HG02798 (cell line): Measurements from ENCODE around the gene PIM3.

Source experiments
- ATAC-seq: cut with Tn5 transposase; IDR thresholded peaks from one replicate; pipeline ENCODE4 v1.9.1; 2021; ENCODE audit warnings: mild to moderate bottlenecking; ENCODE audit not compliant: unreplicated experiment, poor library complexity

The PIM3 gene

DNA sequence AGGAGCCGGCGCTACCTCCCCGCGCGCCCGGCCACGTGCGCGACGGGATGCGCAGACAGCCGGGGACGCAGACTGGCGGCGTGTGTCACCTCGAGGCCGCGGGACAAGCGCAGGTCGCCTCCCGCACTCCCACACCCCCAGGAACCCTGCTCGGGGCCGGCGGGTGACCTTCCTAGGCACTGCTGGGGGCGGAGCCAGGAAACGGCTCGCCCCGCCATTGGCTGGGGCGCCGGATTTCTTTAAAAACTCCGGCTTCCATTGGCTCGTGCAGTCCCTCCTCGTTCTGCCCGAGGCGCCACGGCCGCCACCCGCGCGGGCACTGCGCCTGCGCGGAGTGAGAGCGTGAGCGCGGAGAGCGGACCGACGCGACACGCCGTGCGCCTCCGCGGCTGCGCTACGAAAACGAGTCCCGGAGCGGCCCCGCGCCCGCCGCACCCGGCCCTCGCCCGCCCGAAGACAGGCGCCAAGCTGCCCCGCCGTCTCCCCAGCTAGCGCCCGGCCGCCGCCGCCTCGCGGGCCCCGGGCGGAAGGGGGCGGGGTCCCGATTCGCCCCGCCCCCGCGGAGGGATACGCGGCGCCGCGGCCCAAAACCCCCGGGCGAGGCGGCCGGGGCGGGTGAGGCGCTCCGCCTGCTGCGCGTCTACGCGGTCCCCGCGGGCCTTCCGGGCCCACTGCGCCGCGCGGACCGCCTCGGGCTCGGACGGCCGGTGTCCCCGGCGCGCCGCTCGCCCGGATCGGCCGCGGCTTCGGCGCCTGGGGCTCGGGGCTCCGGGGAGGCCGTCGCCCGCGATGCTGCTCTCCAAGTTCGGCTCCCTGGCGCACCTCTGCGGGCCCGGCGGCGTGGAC lies at the start of gene PIM3:
Gene PIM3 (plus strand): TSS at position 614 of the 846 bp plus-strand sequence. CDS start 176 bp downstream, at position 790.
- ATAC-seq: peak; percentile 76

DNA sequence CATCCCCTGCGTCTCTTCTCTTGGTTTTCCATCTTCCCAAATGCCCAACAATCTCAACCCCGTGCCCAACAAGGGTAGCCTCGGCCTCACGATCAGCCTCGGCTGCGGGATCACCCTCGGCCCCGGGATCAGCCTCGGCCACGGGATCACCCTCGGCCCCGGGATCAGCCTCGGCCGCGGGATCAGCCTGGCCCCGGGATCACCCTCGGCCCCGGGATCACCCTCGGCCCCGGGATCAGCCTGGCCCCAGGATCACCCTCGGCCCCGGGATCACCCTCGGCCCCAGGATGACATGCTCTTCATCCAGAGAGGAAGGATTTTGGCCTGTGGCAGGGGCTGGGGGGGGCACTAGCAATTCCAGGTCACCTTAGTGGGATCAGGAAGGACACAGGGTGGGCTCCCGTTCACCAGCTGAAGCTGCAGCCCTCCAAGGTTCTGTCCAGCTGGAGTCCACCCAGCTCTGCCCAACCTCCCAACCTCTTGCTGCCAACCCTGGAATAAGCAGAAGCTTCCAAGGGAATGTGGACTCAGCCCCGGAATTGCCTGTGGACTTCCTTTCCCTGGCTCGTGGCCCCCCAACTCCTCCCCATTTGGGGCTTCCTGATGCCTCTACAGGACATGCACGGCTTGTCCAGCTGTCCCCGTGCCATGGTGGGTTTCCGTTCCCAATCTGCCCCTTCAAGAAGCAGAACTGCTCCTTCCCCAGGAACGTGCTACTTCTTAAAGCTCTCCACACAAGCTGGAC lies 48.5 kb upstream of the PIM3 start:
- ATAC-seq: no peak

DNA sequence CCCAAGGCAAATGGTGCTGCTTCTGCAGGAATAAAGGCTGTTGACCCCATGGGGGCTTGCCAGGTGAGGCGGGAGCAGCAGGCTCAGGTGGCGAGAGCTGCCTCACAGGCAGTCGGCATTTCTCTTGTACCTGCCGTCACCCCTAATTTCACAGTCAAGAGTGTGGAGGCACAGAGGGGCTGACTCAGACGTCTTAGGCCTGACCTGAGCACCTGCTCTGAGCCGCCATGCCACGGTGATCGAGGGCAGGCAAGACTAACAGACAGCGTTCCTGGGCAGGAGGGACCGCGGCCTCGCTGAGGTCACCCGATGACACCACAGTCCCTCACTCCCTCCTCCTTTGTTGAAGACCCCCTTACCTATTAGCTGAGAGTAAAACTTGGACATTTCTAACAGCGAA lies 47.5 kb upstream of the PIM3 start:
- no peak for ATAC-seq

DNA sequence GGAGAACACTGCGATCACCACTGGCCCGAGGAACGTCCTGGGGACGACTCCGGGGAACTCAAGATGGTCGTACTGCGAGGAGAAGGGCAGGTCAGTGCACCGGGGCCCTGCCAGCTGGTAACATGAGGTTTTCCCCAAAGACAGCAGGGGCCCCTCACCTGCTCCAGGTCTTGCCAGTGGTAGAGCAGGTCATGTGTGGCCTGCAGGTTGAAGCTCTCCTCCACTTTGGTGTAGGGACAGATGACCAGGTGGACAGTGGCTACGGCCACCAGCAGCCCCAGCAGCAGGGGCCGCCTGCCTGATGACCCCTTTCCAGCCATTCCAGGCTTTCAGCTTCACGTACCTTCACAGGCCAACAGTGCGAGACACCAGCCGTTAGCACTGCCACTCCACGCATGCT lies 47.1 kb upstream of the PIM3 start:
- no peak for ATAC-seq

GRCh38 chr22:49914256-49914655 lies 46.3 kb upstream of the PIM3 start:
- ATAC-seq: no peak

DNA sequence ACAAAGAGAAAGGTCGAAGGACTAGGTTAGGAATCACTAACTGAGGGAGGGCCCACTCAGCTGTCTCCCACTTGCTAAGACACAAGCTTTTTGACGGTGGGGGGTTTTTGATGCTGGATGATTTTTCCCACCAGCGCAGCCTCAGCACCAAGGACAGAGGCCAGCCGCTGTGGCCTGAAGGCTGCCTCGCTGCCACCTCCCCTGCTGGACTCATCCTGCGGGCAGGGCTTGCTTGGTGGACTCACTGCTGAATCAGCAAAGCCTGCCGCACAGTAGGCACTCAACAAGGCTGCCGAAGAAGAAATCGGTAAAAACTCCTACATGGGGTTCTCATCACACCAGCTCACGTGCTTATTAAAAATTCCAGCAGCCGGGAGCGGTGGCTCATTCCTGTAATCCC lies 45.0 kb upstream of the PIM3 start:
- no peak for ATAC-seq

DNA sequence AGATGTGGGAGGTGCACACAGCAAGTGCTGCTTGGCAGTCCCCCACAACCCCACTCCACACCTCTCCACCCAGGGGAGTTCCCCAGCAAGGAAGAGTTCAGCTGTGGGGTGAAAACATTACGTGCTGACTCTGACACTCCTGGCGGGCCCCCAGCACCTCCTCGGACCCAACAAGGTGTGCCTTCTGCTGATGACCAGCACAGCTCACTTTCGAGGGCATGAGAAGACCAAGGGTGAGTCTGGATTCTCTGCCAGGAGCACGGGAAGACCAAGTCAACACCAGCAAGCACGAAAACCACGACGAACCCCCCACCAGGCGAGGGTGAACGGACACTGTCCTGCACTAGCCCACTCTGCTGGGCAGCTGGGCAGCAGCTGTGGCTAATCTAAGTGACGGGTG lies 43.7 kb upstream of the PIM3 start:
- no peak for ATAC-seq

- ATAC-seq: peak; percentile 94
Measured at GRCh38 chr22:49917974-49918910, 42.3 kb upstream of the PIM3 start, which contains the start of the genes ALG12 and CRELD2. Gene ALG12 (minus strand): TSS chr22:49918438. CDS start chr22:49913765, 4,673 bp downstream. Gene CRELD2 (plus strand): TSS chr22:49918634. CDS start chr22:49918770, 136 bp downstream.

- ATAC-seq: peak; percentile 4
Measured at GRCh38 chr22:49918911-49919881, 41.4 kb upstream of the PIM3 start.

- no peak for ATAC-seq
Measured at GRCh38 chr22:49920859-49921258, 39.7 kb upstream of the PIM3 start.

DNA sequence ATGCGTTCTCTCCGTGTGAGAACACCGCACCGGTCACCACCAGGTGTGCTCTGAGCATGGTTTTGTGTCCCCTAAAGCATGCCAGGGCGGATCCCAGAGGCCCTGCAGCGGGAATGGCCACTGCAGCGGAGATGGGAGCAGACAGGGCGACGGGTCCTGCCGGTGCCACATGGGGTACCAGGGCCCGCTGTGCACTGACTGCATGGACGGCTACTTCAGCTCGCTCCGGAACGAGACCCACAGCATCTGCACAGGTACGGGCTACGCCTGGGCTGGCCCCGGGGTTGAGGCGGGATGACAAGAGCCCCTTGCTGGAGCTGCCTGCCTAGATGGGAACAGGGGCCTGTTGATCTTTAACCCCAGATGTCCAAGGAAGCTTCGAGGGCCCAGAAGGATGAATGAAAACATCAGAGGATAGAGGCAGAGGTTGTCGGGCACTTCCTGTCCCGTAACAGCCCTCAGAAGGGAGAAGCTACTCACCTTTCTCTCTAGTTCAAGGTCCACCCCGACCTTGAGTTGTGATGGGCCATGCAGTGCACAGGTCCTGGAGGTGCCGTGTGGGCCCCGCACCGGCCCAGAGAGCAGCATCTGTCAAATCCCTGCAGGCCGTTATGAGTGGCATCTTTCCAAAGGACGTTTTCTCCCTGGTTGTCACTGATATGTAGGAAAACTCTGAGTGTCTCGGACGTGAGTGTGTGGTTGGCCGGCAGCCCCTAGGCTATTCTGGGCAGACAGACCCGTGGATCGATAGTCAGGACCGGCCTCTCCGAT lies 38.9 kb upstream of the PIM3 start:
- no peak for ATAC-seq

- ATAC-seq: no peak
Measured at GRCh38 chr22:49922484-49922883, 38.1 kb upstream of the PIM3 start.

DNA sequence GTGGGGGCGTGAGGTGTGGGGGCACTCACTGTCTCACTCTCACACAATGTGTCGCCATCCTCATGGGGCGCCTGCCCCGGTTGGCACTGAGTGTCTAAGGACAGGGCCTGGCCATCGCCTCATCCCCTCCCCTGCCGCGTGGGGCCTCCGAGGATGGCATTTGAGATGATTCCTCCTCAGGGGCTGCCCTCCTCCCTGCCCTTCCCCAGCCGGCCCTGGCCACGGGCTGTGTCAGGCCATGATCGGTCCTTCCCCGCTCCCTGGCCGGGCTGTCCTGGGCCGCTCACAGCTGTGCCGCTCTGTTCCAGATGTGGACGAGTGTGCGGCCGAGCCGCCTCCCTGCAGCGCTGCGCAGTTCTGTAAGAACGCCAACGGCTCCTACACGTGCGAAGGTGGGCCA lies 37.6 kb upstream of the PIM3 start:
- no peak for ATAC-seq

DNA sequence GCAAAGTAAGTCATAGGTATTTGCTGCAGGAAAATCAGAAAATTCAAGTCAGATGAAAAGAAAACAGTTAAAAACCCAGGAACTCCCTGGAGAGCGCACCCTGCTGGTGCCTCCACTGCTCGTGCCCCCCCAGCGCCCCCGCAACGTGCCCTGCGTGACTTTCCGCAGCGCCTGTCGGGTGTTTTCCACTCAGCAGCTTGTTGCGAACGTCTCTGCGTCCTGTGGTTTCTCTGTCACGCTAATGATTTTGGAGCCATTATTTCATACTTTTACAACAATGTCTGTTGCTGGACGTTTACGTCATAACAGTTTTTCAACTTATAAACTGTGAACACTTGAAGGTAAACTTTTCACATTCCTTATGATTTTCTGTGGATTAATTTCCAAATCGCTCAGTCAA lies 37.1 kb upstream of the PIM3 start:
- ATAC-seq: no peak

DNA sequence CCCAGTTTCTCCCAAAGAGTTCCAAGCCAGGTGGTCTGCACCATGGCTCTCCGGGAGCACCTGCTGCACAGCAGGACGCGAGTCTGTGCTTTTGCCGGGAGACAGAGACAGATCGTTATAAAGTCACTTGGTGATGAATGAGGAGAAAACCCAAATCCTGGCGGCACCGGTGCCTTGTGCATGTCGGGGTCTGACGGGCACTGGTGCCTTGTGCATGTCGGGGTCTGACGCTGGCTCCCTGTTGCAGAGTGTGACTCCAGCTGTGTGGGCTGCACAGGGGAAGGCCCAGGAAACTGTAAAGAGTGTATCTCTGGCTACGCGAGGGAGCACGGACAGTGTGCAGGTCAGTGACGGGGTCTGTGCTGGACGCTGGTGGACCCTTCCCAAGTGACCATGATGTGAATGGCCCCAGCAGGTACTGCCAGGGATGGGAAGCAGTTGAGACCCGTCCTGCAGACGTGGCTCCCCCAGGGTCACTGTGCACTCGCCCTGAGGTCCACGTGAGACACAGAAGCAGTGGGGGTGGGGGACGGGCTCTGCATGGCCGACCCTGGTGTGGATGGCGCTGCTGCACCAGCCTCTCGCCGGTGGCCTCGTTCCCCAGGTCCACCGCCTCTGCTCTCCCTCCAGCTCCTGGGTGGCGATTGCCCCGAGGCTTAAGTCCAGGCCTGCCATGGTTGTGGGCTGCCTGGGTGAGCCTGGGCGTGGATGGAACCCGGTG lies 36.3 kb upstream of the PIM3 start:
- ATAC-seq: no peak

DNA sequence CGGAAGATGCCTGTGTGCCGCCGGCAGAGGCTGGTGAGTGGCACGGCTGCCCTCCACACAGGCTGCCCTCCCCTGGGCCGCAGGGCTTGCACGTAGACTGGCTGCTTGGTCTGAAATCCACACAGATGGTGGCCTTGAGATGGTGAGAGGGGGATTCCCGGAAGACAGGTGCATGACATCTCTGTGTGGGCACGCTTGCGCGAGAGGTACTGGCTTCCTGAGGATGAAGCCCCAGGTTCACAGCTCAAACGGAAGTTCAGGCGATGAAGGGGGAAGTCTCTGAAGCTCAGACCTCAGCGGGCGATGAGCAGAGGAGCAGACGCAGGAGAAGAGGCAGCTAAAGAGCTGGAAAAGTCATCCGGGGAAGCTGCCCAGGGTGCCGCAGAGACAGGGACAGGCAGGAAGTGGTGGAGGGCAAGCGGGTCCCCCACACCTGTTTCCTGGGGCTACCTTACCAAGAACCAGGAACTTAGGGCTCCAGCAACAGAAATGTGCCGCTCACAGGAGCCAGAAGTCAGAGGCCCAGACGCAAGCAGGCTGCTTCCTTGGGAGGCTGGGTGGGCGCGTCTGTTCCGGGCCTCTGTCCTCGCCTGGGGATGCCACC lies 34.9 kb upstream of the PIM3 start:
- ATAC-seq: no peak

DNA sequence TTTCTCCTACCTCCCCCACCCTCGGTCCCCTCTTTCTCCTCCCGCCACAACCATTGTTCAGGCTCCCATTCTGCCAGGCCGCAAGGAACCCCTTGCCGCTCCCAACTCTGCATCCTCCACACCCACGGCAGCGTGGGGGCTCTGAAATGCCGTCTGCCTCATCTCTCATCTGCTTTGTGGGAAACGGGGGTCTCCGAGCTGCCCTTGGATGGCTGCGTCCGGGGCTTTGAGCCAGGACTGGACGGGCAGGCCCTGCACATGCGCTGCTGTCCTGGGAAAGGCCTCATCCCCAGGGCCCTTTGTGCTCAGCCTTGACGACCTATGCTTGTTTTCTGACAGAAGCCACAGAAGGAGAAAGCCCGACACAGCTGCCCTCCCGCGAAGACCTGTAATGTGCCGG lies 33.7 kb upstream of the PIM3 start:
- ATAC-seq: no peak
